K562 (cell line): ENCODE measurements around the gene TBX6. TPM values are rescaled to one million over a fixed set of nuclear protein-coding genes. Genes with fewer than 3 reads are reported as not detected.

Source experiments
- CBFA2T3 ChIP-seq: fragments of 450-650 bp; IDR thresholded peaks from 2 replicates; pipeline ENCODE4 v1.6.1; 2017
- CXXC5 ChIP-seq: fragments of 250-450 bp; sonication (Bioruptor Pico); IDR thresholded peaks from 2 replicates; pipeline ENCODE4 v1.8.0; 2022; ENCODE audit warnings: inconsistent platforms, mild to moderate bottlenecking, moderate library complexity
- ELF1 ChIP-seq: fragments of 200-800 bp; sonication (Bioruptor generic); IDR thresholded peaks from 2 replicates; pipeline ENCODE4 v1.6.1; 2016; ENCODE audit warnings: missing genetic modification characterization, missing compliant biosample characterization
- EP300 ChIP-seq: IDR thresholded peaks from 2 replicates; pipeline ENCODE4 v1.6.1; 2012; ENCODE audit warnings: low read length, improper control_type of control experiment
- HMG20B ChIP-seq: fragments of 250-450 bp; sonication (Bioruptor Pico); IDR thresholded peaks from 2 replicates; pipeline ENCODE4 v1.5.0; 2021; ENCODE audit warnings: mild to moderate bottlenecking
- IRF9 ChIP-seq: fragments of 450-650 bp; IDR thresholded peaks from 2 replicates; pipeline ENCODE4 v1.6.1; 2016; ENCODE audit warnings: missing biosample characterization, missing genetic modification characterization
- KLF13 ChIP-seq: fragments of 450-650 bp; IDR thresholded peaks from 2 replicates; pipeline ENCODE4 v1.6.1; 2016; ENCODE audit warnings: missing genetic modification characterization, low read depth, mild to moderate bottlenecking, missing compliant biosample characterization, moderate library complexity, borderline replicate concordance
- L3MBTL2 ChIP-seq: fragments of 450-650 bp; IDR thresholded peaks from 2 replicates; pipeline ENCODE4 v1.6.1; 2016; ENCODE audit warnings: mild to moderate bottlenecking, moderate library complexity
- MTA1 ChIP-seq: fragments of 450-650 bp; IDR thresholded peaks from 2 replicates; pipeline ENCODE4 v1.6.1; 2017; ENCODE audit warnings: borderline replicate concordance
- NR2C1 ChIP-seq, 2 experiments: fragments of 450-650 bp; IDR thresholded peaks; 2 replicates each; pipeline ENCODE4 v1.6.1; 2017; ENCODE audit warnings: mild to moderate bottlenecking in 2 of 2, antibody characterized with exemption in 1 of 2, inconsistent platforms in 1 of 2, missing compliant biosample characterization in 1 of 2, missing genetic modification characterization in 1 of 2
- PCBP2 ChIP-seq: fragments of 200-400 bp; formaldehyde crosslinking; IDR thresholded peaks from 2 replicates; pipeline ENCODE4 v1.6.1; 2018; ENCODE audit warnings: low read length, low read depth, mild to moderate bottlenecking, moderate library complexity; ENCODE audit not compliant: poor library complexity, severe bottlenecking
- POLR2A ChIP-seq: fragments of 450-650 bp; conservative IDR thresholded peaks from 2 replicates; pipeline ENCODE4 v1.6.1; 2016
- POLR2AphosphoS2 ChIP-seq: IDR thresholded peaks from 2 replicates; pipeline ENCODE4 v1.6.1; 2012; ENCODE audit warnings: low read length, improper control_type of control experiment
- RFX5 ChIP-seq: IDR thresholded peaks from 2 replicates; pipeline ENCODE4 v1.6.1; 2011; ENCODE audit warnings: low read depth, mild to moderate bottlenecking, improper control_type of control experiment, low read length
- SUPT5H ChIP-seq: fragments of 450-650 bp; IDR thresholded peaks from 2 replicates; pipeline ENCODE4 v1.6.1; 2016
- TCF7 ChIP-seq: sonication (generic); IDR thresholded peaks from 2 replicates; pipeline ENCODE4 v1.6.1; 2016; ENCODE audit warnings: antibody characterized with exemption, borderline replicate concordance
- ZNF197 ChIP-seq: fragments of 200-800 bp; sonication (Bioruptor generic); IDR thresholded peaks from 2 replicates; pipeline ENCODE4 v1.6.1; 2016; ENCODE audit warnings: low read depth, missing genetic modification characterization, missing compliant biosample characterization
- ZNF263 ChIP-seq: sonication (generic); formaldehyde crosslinking; IDR thresholded peaks from 2 replicates; pipeline ENCODE4 v1.8.0; 2022; ENCODE audit warnings: mild to moderate bottlenecking, missing genetic modification reagents, borderline replicate concordance
- ZNF551 ChIP-seq: fragments of 250-450 bp; sonication (Bioruptor Pico); IDR thresholded peaks from 2 replicates; pipeline ENCODE4 v1.5.0; 2021; ENCODE audit warnings: mild to moderate bottlenecking, moderate library complexity
- ZNF699 ChIP-seq: fragments of 250-450 bp; sonication (Bioruptor Pico); IDR thresholded peaks from 2 replicates; pipeline ENCODE4 v1.8.0; 2021; ENCODE audit warnings: mild to moderate bottlenecking, moderate library complexity; ENCODE audit not compliant: insufficient replicate concordance
- ZNF778 ChIP-seq: fragments of 450-650 bp; formaldehyde crosslinking; IDR thresholded peaks from 2 replicates; pipeline ENCODE4 v1.4.0; 2020; ENCODE audit warnings: mild to moderate bottlenecking, moderate library complexity
- ZSCAN32 ChIP-seq: fragments of 450-650 bp; formaldehyde crosslinking; IDR thresholded peaks from 2 replicates; pipeline ENCODE4 v1.4.0; 2020; ENCODE audit warnings: mild to moderate bottlenecking, moderate library complexity
- polyA plus RNA-seq, 8 experiments: library from polyadenylated mRNA; depleted of rRNA in 4 of 8; stranded (reverse) in 5 of 8; unstranded in 3 of 8; fragments of >200 nt; fragmentation: Nextera tagmentation in 2 of 8; fragmentation: Illumina TruSeq in 1 of 8; extraction: Ambion mirVana in 2 of 8; extraction: Trizol in 1 of 8; gene quantifications; 2 replicates each; pipeline versions ENCODE4 v1.2.1 to v1.2.3, GENCODE V29; 2011 to 2014; ENCODE audit warnings: inconsistent platforms in 1 of 8, missing spikeins in 1 of 8
- total RNA-seq, 7 experiments: library from RNA; depleted of rRNA in 6 of 7; stranded (reverse); fragments of >200 nt in 6 of 7; fragmentation: Illumina TruSeq in 2 of 7; extraction: Trizol in 2 of 7; gene quantifications; 2 replicates each; pipeline versions ENCODE4 v1.2.1 to v1.2.3, GENCODE V29; 2011 to 2021; ENCODE audit warnings: low replicate concordance in 1 of 7
- TF ChIP-seq, protein P1 (sequence below): fragments of 250-450 bp; sonication (Bioruptor Pico); IDR thresholded peaks from 2 replicates; pipeline ENCODE4 v1.5.1; 2021; ENCODE audit warnings: mild to moderate bottlenecking
- TF ChIP-seq, protein P2 (sequence below): fragments of 250-450 bp; sonication (Bioruptor Pico); IDR thresholded peaks from 2 replicates; pipeline ENCODE4 v1.5.0; 2021
- TF ChIP-seq, protein P3 (sequence below), 2 experiments: fragments of 450-650 bp in 1 of 2; sonication (generic) in 1 of 2; formaldehyde crosslinking in 1 of 2; IDR thresholded peaks in 1 of 2; conservative IDR thresholded peaks in 1 of 2; 2 replicates each; pipeline versions ENCODE4 v1.6.1 to v1.8.1; 2016 to 2023; ENCODE audit warnings: mild to moderate bottlenecking in 2 of 2, moderate library complexity in 2 of 2, inconsistent platforms in 1 of 2, missing genetic modification reagents in 1 of 2

TBX6 gene
- total and polyA plus RNA-seq, 9 of the 15 experiments (the other 6 are each of a cell fraction or from before 2014, with no cell fraction given) = 0.07 to 0.58 (median 0.11) TPM; not detected in 2

DNA sequence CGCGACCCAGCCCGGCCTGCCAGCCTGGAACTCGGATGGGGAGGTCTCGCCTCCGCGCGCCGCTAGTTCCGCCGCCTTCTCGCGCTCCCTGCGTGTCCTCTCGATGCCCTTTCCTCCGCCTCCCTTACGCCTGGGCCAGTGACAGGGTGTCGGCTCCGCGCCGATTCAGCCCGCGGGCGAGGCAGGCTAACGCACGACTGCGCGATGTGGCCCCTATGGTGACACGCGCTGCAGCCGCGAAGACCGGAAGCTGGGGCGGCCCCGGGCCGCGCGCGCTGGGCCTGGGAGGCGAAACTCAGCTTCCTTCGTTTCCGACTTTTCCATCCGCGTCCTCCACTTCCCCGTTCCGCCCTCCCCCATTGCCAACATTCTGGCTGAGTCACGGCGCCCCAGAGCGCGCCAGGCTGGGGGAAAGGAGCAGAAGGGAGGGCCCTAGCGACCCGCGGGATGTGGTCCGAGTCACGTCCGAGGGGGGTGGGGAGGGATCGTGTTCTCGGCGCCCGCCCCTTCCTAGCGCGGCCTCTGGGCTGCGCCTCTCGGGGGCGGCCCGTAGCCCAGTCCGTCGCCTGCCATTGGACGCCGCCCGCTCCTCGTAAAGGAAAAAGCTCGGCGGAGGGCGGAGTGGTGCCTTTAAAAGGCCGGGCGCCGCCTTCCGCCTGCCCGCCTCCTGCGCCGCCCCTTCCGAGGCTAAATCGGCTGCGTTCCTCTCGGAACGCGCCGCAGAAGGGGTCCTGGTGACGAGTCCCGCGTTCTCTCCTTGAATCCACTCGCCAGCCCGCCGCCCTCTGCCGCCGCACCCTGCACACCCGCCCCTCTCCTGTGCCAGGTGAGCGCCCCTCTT lies 26.4 kb downstream of the TBX6 start, which contains the start of gene ALDOA (continued):
- TF ChIP-seq, protein P1, sequence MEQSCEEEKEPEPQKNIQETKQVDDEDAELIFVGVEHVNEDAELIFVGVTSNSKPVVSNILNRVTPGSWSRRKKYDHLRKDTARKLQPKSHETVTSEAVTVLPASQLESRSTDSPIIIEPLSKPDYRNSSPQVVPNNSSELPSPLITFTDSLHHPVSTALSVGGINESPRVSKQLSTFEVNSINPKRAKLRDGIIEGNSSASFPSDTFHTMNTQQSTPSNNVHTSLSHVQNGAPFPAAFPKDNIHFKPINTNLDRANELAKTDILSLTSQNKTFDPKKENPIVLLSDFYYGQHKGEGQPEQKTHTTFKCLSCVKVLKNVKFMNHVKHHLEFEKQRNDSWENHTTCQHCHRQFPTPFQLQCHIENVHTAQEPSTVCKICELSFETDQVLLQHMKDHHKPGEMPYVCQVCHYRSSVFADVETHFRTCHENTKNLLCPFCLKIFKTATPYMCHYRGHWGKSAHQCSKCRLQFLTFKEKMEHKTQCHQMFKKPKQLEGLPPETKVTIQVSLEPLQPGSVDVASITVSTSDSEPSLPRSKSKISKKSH (CRISPR knock-in tag) = no peak
- TF ChIP-seq HMG20B (CRISPR knock-in tag) = no peak
- no peak for TF ChIP-seq ZNF699
- TF ChIP-seq PCBP2 = no peak
- TF ChIP-seq ELF1 (tag) = peak; percentile 91
- peak; percentile 95 for TF ChIP-seq SUPT5H
- TF ChIP-seq CBFA2T3 = no peak
- TF ChIP-seq ZNF197 (CRISPR knock-in tag) = no peak
- no peak; the same call in 1 of the 2 replicates for TF ChIP-seq IRF9 (tag)
- no peak for TF ChIP-seq ZSCAN32 (CRISPR knock-in tag)
- TF ChIP-seq, protein P2, sequence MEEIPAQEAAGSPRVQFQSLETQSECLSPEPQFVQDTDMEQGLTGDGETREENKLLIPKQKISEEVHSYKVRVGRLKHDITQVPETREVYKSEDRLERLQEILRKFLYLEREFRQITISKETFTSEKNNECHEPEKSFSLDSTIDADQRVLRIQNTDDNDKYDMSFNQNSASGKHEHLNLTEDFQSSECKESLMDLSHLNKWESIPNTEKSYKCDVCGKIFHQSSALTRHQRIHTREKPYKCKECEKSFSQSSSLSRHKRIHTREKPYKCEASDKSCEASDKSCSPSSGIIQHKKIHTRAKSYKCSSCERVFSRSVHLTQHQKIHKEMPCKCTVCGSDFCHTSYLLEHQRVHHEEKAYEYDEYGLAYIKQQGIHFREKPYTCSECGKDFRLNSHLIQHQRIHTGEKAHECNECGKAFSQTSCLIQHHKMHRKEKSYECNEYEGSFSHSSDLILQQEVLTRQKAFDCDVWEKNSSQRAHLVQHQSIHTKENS (CRISPR knock-in tag) = no peak
- no peak for TF ChIP-seq NR2C1 (IDR thresholded peaks at IDR 0.05)
- no peak for TF ChIP-seq NR2C1 (tag; IDR thresholded peaks at IDR 0.05)
- peak; percentile 53; the same call in 1 of the 2 replicates for TF ChIP-seq EP300
- TF ChIP-seq ZNF778 (CRISPR knock-in tag) = no peak
- TF ChIP-seq CXXC5 (CRISPR knock-in tag) = peak; percentile 91
- TF ChIP-seq POLR2AphosphoS2 = peak; percentile 88
- peak; percentile 18; the same call in 1 of the 2 replicates for TF ChIP-seq KLF13 (tag)
- no peak for TF ChIP-seq RFX5
- no peak for TF ChIP-seq MTA1
- no peak for TF ChIP-seq ZNF551
- TF ChIP-seq TCF7 = peak; percentile 44; the same call in 1 of the 2 replicates
- peak; percentile 63; the same call in 1 of the 2 replicates for TF ChIP-seq ZNF263 (CRISPR knock-in tag)
- TF ChIP-seq POLR2A = peak; percentile 99
- TF ChIP-seq, protein P3, sequence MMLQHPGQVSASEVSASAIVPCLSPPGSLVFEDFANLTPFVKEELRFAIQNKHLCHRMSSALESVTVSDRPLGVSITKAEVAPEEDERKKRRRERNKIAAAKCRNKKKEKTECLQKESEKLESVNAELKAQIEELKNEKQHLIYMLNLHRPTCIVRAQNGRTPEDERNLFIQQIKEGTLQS (IDR thresholded peaks at IDR 0.05) = no peak; the same call in 1 of the 2 replicates
- TF ChIP-seq, protein P3 (CRISPR knock-in tag; conservative IDR thresholded peaks at IDR 0.05) = peak; percentile 38; the same call in 1 of the 2 replicates
- TF ChIP-seq L3MBTL2 = peak; percentile 97
